Prostate gland (tissue), 2 donors: Measurements from ENCODE around the gene MFAP3L. TPM values are rescaled to one million over a fixed set of nuclear protein-coding genes. Genes with fewer than 3 reads are reported as not detected.

ENCODE experiments used
- DNase-seq: peaks from one replicate; pipeline ENCODE4 v3.0.0-alpha.2; 2019; ENCODE audit warnings: low spot score
- H3K27ac ChIP-seq, 2 donors: fragments of 200-600 bp; sonication (generic); 2 replicates each; pipeline ENCODE4 v1.5.1; 2017 to 2019
- H3K27me3 ChIP-seq: fragments of 200-600 bp; sonication (generic); replicated peaks from 2 replicates; pipeline ENCODE4 v1.5.1; 2019; ENCODE audit not compliant: insufficient read depth
- H3K36me3 ChIP-seq, 2 donors: fragments of 200-600 bp; sonication (generic); 1 replicate in 1 of 2; 2 replicates in 1 of 2; pipeline versions ENCODE4 v1.5.1 to v1.8.1; 2017 to 2019
- H3K4me1 ChIP-seq: fragments of 200-600 bp; sonication (generic); replicated peaks from 2 replicates; pipeline ENCODE4 v1.5.1; 2019
- H3K4me3 ChIP-seq, 2 donors: fragments of 200-600 bp; sonication (generic); 2 replicates each; pipeline ENCODE4 v1.5.1; 2017 to 2019
- H3K9me3 ChIP-seq: fragments of 200-600 bp; sonication (generic); 2 replicates; pipeline ENCODE4 v1.5.1; 2017
- POLR2A ChIP-seq: fragments of 450-650 bp; IDR thresholded peaks from one replicate; pipeline ENCODE4 v1.6.1; 2016; ENCODE audit warnings: antibody characterized with exemption, mild to moderate bottlenecking
- POLR2AphosphoS5 ChIP-seq: sonication (generic); formaldehyde crosslinking; IDR thresholded peaks from one replicate; pipeline ENCODE4 v1.6.1; 2017; ENCODE audit warnings: antibody characterized with exemption
- WGBS: methylation state at CpG from one replicate; pipeline ENCODE4 v1.1.5; 2018; 5-methylcytosine and 5-hydroxymethylcytosine counted together
- intact Hi-C: fragments of 100-400 bp; cut with DNase I; formaldehyde crosslinking; loops from one replicate; pipeline ENCODE4 v1.14.2; 2022
- total RNA-seq, 2 donors: library from RNA; depleted of rRNA; stranded (reverse); fragments of >200 nt; gene quantifications; one replicate each; pipeline ENCODE4 v1.1.0, GENCODE V29; 2016
- TF ChIP-seq, protein P1 (sequence below), 4 experiments: fragments of 200-600 bp in 2 of 4; fragments of 450-650 bp in 2 of 4; sonication (generic) in 2 of 4; IDR thresholded peaks; 1 replicate in 3 of 4; 2 replicates in 1 of 4; pipeline ENCODE4 v1.5.1; 2016 to 2019; ENCODE audit warnings: antibody characterized with exemption in 4 of 4, mild to moderate bottlenecking in 2 of 4, moderate library complexity in 2 of 4

MFAP3L gene
- total RNA-seq, 2 donors from 2014 or later: 10.0 to 32.2 TPM

DNA sequence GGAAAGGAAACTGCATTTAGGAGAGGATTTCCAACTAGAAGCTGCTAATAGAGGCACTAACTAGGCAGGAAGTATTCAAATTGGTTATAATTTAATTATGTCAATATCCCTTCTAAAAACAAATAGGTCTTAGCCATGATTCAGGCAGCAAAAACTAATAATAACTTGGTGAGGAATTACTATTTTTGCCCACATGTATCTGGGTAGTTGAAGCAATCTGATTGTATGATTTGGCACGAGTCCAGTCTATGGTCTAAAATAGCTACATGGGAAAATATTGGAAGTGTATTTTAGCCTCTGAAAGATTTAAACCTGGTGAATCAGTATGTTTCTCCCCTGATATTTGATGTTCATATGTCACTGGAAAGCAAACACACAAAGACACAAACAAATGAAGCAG is 62.2 kb downstream of the MFAP3L start:
- intact Hi-C loops: no loop called here
- 31% methylated on average over 1 of the region's 1 CpG for WGBS
- no peak overlapping the region for H3K27ac ChIP-seq

DNA sequence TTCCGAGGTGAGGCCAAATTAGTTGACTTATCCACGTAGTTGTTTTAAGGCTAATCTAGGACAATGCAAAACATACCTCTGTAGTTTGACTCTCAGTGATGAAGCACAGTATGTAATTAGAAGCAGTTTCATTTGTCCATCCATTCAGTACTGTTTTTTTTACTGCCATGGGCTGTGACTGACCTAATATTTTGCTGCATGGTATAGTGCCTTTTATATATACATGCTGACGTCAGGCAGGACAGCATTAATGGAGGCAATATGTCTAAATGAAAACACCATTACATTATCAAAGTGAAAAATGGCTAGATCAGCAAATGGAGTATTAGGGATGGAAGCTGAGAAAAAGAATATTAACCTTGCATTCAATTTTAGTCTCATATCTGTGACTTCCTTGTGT is 66.9 kb downstream of the MFAP3L start:
- Histone ChIP-seq H3K9me3 (no peaks in the 10 kb centered on the region), H3K27ac (no peak overlapping the region), H3K36me3 (no peaks in the 10 kb centered on the region), H3K4me3 (no peak overlapping the region), H3K27me3 (no peaks in the 10 kb centered on the region), H3K4me1 (no peaks in the 10 kb centered on the region)
- intact Hi-C loops: no loop called here
- TF ChIP-seq, protein P1, sequence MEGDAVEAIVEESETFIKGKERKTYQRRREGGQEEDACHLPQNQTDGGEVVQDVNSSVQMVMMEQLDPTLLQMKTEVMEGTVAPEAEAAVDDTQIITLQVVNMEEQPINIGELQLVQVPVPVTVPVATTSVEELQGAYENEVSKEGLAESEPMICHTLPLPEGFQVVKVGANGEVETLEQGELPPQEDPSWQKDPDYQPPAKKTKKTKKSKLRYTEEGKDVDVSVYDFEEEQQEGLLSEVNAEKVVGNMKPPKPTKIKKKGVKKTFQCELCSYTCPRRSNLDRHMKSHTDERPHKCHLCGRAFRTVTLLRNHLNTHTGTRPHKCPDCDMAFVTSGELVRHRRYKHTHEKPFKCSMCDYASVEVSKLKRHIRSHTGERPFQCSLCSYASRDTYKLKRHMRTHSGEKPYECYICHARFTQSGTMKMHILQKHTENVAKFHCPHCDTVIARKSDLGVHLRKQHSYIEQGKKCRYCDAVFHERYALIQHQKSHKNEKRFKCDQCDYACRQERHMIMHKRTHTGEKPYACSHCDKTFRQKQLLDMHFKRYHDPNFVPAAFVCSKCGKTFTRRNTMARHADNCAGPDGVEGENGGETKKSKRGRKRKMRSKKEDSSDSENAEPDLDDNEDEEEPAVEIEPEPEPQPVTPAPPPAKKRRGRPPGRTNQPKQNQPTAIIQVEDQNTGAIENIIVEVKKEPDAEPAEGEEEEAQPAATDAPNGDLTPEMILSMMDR (IDR thresholded peaks at IDR 0.05): no peak
- TF ChIP-seq POLR2AphosphoS5: no peak
- TF ChIP-seq POLR2A: no peak
- no peak for DNase-seq
- 77% methylated on average over 3 of the region's 3 CpGs for WGBS

More for the DNA sequence above, 62.2 kb downstream of the MFAP3L start:
- TF ChIP-seq POLR2A (no peak), POLR2AphosphoS5 (no peak)
- TF ChIP-seq, protein P1 (IDR thresholded peaks at IDR 0.05): no peak
- H3K4me3 ChIP-seq: no peak overlapping the region
- H3K4me1 ChIP-seq: no peaks in the 10 kb centered on the region
- no peak for DNase-seq
- H3K36me3 ChIP-seq: no peaks in the 10 kb centered on the region
- H3K9me3 ChIP-seq: no peaks in the 10 kb centered on the region
- H3K27me3 ChIP-seq: no peaks in the 10 kb centered on the region

DNA sequence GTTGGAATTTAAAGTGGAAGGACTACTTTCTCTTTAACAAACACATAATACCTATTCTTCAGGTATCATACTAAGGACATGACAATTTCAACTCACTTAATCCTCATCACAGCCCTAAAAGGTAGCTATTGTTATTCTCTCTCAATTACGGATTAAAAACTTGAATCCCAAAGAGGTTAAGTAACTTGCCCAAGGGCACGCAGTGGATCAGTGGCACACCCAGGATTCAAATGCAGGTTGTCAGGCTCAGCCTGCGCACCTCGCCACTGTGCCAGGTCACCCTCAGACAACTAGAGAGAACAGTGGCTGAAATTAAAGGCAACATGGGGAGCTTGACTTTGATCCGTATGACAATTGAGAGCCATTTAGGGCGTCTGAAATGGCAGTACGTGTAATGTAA is 67.6 kb downstream of the MFAP3L start:
- no peak for TF ChIP-seq POLR2A
- TF ChIP-seq, protein P1 (IDR thresholded peaks at IDR 0.05): no peak
- no peak for TF ChIP-seq POLR2AphosphoS5
- Histone ChIP-seq H3K4me1 (no peaks in the 10 kb centered on the region), H3K27ac (no peak overlapping the region), H3K4me3 (no peak overlapping the region), H3K36me3 (no peaks in the 10 kb centered on the region), H3K9me3 (no peaks in the 10 kb centered on the region), H3K27me3 (no peaks in the 10 kb centered on the region)
- intact Hi-C loops: no loop called here
- 90% methylated on average over 7 of the region's 7 CpGs for WGBS
- no peak for DNase-seq

DNA sequence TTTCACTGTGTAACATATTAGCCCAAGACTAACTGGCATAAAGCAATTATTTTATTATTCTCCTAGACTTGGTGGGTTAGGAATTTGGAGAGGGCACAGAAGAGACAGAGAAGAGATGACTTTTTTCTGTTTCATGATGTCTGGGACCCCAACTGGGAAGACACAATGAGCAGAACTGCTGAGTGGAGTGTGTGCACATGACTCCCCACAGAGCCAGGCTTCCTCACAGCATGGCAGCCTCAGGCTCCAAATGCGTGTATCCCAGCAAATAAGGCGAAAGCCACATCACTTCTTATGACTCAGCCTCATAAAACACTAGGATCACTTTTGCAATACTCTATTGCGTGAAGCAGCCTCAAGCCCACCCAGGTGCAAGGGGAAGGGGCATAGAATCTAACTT is 68.4 kb downstream of the MFAP3L start:
- no peaks in the 10 kb centered on the region for H3K27me3 ChIP-seq
- H3K27ac ChIP-seq: no peak overlapping the region
- H3K9me3 ChIP-seq: no peaks in the 10 kb centered on the region
- DNase-seq: no peak
- no peaks in the 10 kb centered on the region for H3K4me1 ChIP-seq
- H3K36me3 ChIP-seq: no peaks in the 10 kb centered on the region
- WGBS: 85% methylated on average over 3 of the region's 3 CpGs
- intact Hi-C loops: no loop called here
- H3K4me3 ChIP-seq: no peak overlapping the region
- TF ChIP-seq, protein P1 (IDR thresholded peaks at IDR 0.05): no peak
- TF ChIP-seq POLR2AphosphoS5 (no peak), POLR2A (no peak)

DNA sequence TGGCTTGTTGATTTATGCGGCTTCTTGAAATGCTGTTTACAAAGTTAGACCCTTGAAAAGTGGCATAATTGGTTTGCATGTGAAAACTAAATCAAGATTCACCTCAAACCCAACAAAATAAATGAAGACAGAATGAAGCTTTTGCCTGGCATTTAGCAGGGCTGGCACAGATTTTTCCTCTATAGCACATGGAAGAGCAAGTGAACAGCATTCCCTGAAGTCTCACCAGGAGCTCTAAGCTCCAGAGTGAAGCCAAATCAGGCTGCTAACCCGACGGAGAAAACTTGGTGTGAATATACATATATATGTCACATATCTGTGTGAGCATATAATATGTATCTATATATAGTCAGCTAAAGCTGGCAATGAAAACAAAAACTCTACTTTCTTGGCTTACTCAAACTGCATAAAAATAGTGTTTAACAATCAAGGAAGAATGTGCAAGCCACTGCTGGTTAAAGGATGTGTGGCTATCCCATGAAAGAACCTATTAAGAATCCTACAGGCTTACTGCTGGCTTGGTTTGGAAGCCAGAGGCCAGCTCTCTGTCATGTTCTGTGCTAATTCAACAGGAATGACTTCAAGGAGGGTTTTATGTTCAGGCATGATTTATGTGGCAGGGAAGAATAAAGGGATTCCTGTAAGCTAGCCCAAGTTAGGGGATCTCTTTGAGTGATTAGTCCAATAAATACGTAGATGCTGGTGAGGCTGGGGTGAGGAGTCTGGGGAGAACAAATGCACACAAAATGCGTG is 69.9 kb downstream of the MFAP3L start:
- Histone ChIP-seq H3K4me1 (no peaks in the 10 kb centered on the region), H3K27ac (no peak overlapping the region), H3K36me3 (no peaks in the 10 kb centered on the region), H3K4me3 (no peak overlapping the region), H3K27me3 (no peaks in the 10 kb centered on the region), H3K9me3 (no peaks in the 10 kb centered on the region)
- no peak for TF ChIP-seq POLR2AphosphoS5
- TF ChIP-seq POLR2A: no peak
- TF ChIP-seq, protein P1 (IDR thresholded peaks at IDR 0.05): no peak
- intact Hi-C loops: no loop called here
- no peak for DNase-seq
- WGBS: 39% methylated on average over 5 of the region's 5 CpGs
